K562 (cell line): Measurements from ENCODE around the gene FAM89B. TPM values are rescaled to one million over a fixed set of nuclear protein-coding genes. Genes with fewer than 3 reads are reported as not detected.

Experiments
- ATAC-seq: fragments of 200-7000 bp; cut with Tn5 transposase; 3 replicates; pipeline ENCODE4 v1.9.1; 2020; ENCODE audit warnings: moderate library complexity
- BruUV-seq: library from RNA; stranded (reverse); fragments of 400-500 nt; replicated peaks from 2 replicates; lab custom pipeline; 2021; lab: Mats Ljungman, UMichigan
- CTCF ChIA-PET: fragments of 300-600 bp; formaldehyde crosslinking; extraction: SDS; loops from one replicate; lab custom pipeline; 2021; ENCODE audit warnings: low intra/inter-chr PET ratio; lab: Yijun Ruan, JAX
- POLR2A ChIA-PET: fragments of 300-600, 350-650 bp; sonication (Branson Sonifier 250); formaldehyde crosslinking; extraction: SDS; loops from one replicate; lab custom pipeline; 2021; ENCODE audit warnings: antibody characterized with exemption, inconsistent platforms; lab: Yijun Ruan, JAX
- DNase-seq, 4 experiments: peaks; one replicate each; pipeline versions ENCODE4 v3.0.0 to v3.0.0-alpha.2; 2011 to 2018; ENCODE audit warnings: low spot score in 3 of 4, mixed read lengths in 3 of 4; ENCODE audit errors: extremely low read depth in 1 of 4
- FAIRE-seq: peaks from 2 replicates; lab custom pipeline; 2011; peaks lifted over from hg19 to GRCh38; lab: Jason Lieb, UNC
- H2AFZ ChIP-seq: 2 replicates; pipeline ENCODE4 v1.6.0; 2011; ENCODE audit warnings: low read depth, low read length, control low read depth, inconsistent platforms
- H3K27ac ChIP-seq: fragments of 200-600 bp; 3 replicates; pipeline ENCODE4 v1.8.0; 2011; ENCODE audit warnings: low read depth, mild to moderate bottlenecking, control low read depth, inconsistent platforms, low read length, moderate library complexity, mixed read lengths; ENCODE audit errors: extremely low read depth
- H3K27me3 ChIP-seq, 2 experiments: fragments of 300-600 bp in 1 of 2; 2 replicates in 1 of 2; 3 replicates in 1 of 2; pipeline versions ENCODE4 v1.6.0 to v1.8.0; 2011; ENCODE audit warnings: inconsistent platforms in 2 of 2, low read length in 2 of 2, mild to moderate bottlenecking in 1 of 2, mixed read lengths in 1 of 2, moderate library complexity in 1 of 2; ENCODE audit not compliant: control insufficient read depth in 2 of 2, insufficient read depth in 2 of 2
- H3K36me3 ChIP-seq: fragments of 300-600 bp; 3 replicates; pipeline ENCODE4 v1.8.0; 2011; ENCODE audit warnings: mild to moderate bottlenecking, low read length, inconsistent platforms; ENCODE audit not compliant: control insufficient read depth, insufficient read depth
- H3K4me1 ChIP-seq, 2 experiments: fragments of 200-600 bp in 1 of 2; replicated peaks in 1 of 2; 2 replicates in 1 of 2; 3 replicates in 1 of 2; pipeline versions ENCODE4 v1.5.1 to v1.8.0; 2011; ENCODE audit warnings: inconsistent platforms in 2 of 2, low read length in 2 of 2, mild to moderate bottlenecking in 1 of 2, mixed read lengths in 1 of 2, moderate library complexity in 1 of 2; ENCODE audit not compliant: control insufficient read depth in 2 of 2, insufficient read depth in 2 of 2
- H3K4me2 ChIP-seq: 2 replicates; pipeline ENCODE4 v1.6.1; 2011; ENCODE audit warnings: low read length, control low read depth, inconsistent platforms, mixed read lengths; ENCODE audit not compliant: insufficient read depth
- H3K4me3 ChIP-seq: fragments of 200-600 bp; sonication (generic), shearing (Covaris generic); 2 replicates; pipeline ENCODE4 v1.5.1; 2016; ENCODE audit warnings: control low read depth, inconsistent platforms
- H3K79me2 ChIP-seq: fragments of 200-600 bp; 3 replicates; pipeline ENCODE4 v1.8.0; 2011; ENCODE audit warnings: low read length, inconsistent platforms; ENCODE audit not compliant: control insufficient read depth, insufficient read depth
- H3K9ac ChIP-seq, 2 experiments: 2 replicates each; pipeline versions ENCODE4 v1.6.0 to v1.6.1; 2011; ENCODE audit warnings: low read depth in 2 of 2, low read length in 2 of 2, control low read depth in 1 of 2, inconsistent platforms in 1 of 2, mild to moderate bottlenecking in 1 of 2, mixed read lengths in 1 of 2; ENCODE audit not compliant: insufficient read depth in 1 of 2
- H3K9me1 ChIP-seq: one replicate; pipeline ENCODE4 v1.6.0; 2011; ENCODE audit warnings: inconsistent platforms, mild to moderate bottlenecking, low read length, moderate library complexity; ENCODE audit not compliant: control insufficient read depth, insufficient read depth
- H3K9me3 ChIP-seq: replicated peaks from 2 replicates; pipeline ENCODE4 v1.5.1; 2011; ENCODE audit warnings: low read depth, low read length, inconsistent platforms; ENCODE audit not compliant: control insufficient read depth, insufficient read depth
- H4K20me1 ChIP-seq: replicated peaks from 2 replicates; pipeline ENCODE4 v1.6.1; 2011; ENCODE audit warnings: low read length, inconsistent platforms, mixed read lengths; ENCODE audit not compliant: control insufficient read depth, insufficient read depth
- FIP1L1 ChIP-seq: fragments of 200-400 bp; formaldehyde crosslinking; IDR thresholded peaks from 2 replicates; pipeline ENCODE4 v1.6.1; 2018; ENCODE audit warnings: mild to moderate bottlenecking, low read depth, low read length; ENCODE audit not compliant: poor library complexity, severe bottlenecking
- MAFG ChIP-seq: fragments of 450-650 bp; conservative IDR thresholded peaks from 2 replicates; pipeline ENCODE4 v1.6.1; 2016; ENCODE audit warnings: missing genetic modification characterization, missing compliant biosample characterization
- POLR2A ChIP-seq: fragments of 450-650 bp; conservative IDR thresholded peaks from 2 replicates; pipeline ENCODE4 v1.6.1; 2016
- SP1 ChIP-seq: sonication (generic); formaldehyde crosslinking; IDR thresholded peaks from 2 replicates; pipeline ENCODE4 v1.8.1; 2022; ENCODE audit warnings: mild to moderate bottlenecking, missing genetic modification reagents
- WGBS: fragments of 100-300 bp; shearing (Covaris generic); methylation state at CpG from one replicate; pipeline ENCODE4 v1.1.6; 2016; ENCODE audit warnings: low coverage, mixed read lengths; ENCODE audit not compliant: insufficient coverage; ENCODE audit errors: missing lambda C conversion rate; 5-methylcytosine and 5-hydroxymethylcytosine counted together
- in situ Hi-C: fragments of 300-500 bp; cut with MboI; formaldehyde crosslinking; loops from 4 replicates; pipeline ENCODE4 v1.15.0; 2018; ENCODE audit warnings: inconsistent platforms, mixed read lengths
- intact Hi-C: fragments of 100-400 bp; cut with micrococcal nuclease; formaldehyde crosslinking; loops from 2 replicates; pipeline ENCODE4 v1.14.2; 2022
- polyA plus RNA-seq, 8 experiments: library from polyadenylated mRNA; depleted of rRNA in 4 of 8; stranded (reverse) in 5 of 8; unstranded in 3 of 8; fragments of >200 nt; fragmentation: Nextera tagmentation in 2 of 8; fragmentation: Illumina TruSeq in 1 of 8; extraction: Ambion mirVana in 2 of 8; extraction: Trizol in 1 of 8; gene quantifications; 2 replicates each; pipeline versions ENCODE4 v1.2.1 to v1.2.3, GENCODE V29; 2011 to 2014; ENCODE audit warnings: inconsistent platforms in 1 of 8, missing spikeins in 1 of 8
- total RNA-seq, 7 experiments: library from RNA; depleted of rRNA in 6 of 7; stranded (reverse); fragments of >200 nt in 6 of 7; fragmentation: Illumina TruSeq in 2 of 7; extraction: Trizol in 2 of 7; gene quantifications; 2 replicates each; pipeline versions ENCODE4 v1.2.1 to v1.2.3, GENCODE V29; 2011 to 2021; ENCODE audit warnings: low replicate concordance in 1 of 7
- TF ChIP-seq, protein P1 (sequence below): fragments of 200-400 bp; formaldehyde crosslinking; IDR thresholded peaks from 2 replicates; pipeline ENCODE4 v1.6.1; 2017; ENCODE audit warnings: mild to moderate bottlenecking, low read depth, low read length, moderate library complexity
- TF ChIP-seq, protein P2 (sequence below): sonication (generic); formaldehyde crosslinking; IDR thresholded peaks from 2 replicates; pipeline ENCODE4 v1.8.1; 2023; ENCODE audit warnings: mild to moderate bottlenecking, missing genetic modification reagents
- TF ChIP-seq, protein P3 (sequence below): sonication (generic); formaldehyde crosslinking; IDR thresholded peaks from 2 replicates; pipeline ENCODE4 v1.8.1; 2023; ENCODE audit warnings: mild to moderate bottlenecking, missing genetic modification reagents
- TF ChIP-seq, protein P4 (sequence below): IDR thresholded peaks from 2 replicates; pipeline ENCODE4 v1.6.1; 2011; ENCODE audit warnings: borderline replicate concordance, low read depth, mild to moderate bottlenecking, moderate library complexity, low read length; ENCODE audit not compliant: insufficient read depth, poor library complexity, severe bottlenecking

The FAM89B gene
- total and polyA plus RNA-seq, 9 of the 15 experiments (the other 6 are each of a cell fraction or from before 2014, with no cell fraction given) = 0.32 to 27.6 (median 11.9) TPM

DNA sequence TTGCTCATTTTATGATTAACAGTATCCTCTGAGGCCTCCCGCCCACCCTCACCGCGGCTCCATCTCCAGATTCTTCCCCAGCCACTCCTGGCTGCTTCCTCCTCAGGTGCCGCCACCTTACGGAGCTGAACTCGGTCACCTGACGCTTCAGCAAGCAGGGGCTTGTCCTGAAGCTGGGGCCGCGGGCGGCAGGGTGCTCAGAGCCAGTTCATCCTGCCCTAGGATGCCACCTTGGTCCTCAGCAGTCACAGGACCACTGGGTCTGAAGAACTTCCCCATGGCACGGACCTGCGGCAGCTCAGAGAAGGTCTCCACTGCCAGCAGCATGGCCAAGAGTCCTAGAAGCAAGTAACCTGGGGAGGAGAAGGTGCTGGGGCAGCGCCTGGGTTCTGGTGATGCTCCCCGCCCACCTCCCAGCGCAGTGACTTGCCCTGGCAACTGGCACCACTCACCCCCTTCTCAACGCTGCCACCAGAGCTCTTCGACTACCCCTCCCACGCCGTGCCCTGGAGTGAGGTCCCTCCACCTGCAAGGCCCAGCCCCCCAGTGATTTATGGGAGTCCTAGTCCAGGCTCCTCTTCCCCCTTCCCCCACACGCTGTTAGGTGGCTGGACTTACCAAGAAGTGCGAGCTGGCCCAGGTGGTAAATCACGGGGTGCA lies 20.6 kb downstream of the FAM89B start (continued):
- TF ChIP-seq, protein P1, sequence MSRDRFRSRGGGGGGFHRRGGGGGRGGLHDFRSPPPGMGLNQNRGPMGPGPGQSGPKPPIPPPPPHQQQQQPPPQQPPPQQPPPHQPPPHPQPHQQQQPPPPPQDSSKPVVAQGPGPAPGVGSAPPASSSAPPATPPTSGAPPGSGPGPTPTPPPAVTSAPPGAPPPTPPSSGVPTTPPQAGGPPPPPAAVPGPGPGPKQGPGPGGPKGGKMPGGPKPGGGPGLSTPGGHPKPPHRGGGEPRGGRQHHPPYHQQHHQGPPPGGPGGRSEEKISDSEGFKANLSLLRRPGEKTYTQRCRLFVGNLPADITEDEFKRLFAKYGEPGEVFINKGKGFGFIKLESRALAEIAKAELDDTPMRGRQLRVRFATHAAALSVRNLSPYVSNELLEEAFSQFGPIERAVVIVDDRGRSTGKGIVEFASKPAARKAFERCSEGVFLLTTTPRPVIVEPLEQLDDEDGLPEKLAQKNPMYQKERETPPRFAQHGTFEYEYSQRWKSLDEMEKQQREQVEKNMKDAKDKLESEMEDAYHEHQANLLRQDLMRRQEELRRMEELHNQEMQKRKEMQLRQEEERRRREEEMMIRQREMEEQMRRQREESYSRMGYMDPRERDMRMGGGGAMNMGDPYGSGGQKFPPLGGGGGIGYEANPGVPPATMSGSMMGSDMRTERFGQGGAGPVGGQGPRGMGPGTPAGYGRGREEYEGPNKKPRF = no peak
- no peak for TF ChIP-seq MAFG

DNA sequence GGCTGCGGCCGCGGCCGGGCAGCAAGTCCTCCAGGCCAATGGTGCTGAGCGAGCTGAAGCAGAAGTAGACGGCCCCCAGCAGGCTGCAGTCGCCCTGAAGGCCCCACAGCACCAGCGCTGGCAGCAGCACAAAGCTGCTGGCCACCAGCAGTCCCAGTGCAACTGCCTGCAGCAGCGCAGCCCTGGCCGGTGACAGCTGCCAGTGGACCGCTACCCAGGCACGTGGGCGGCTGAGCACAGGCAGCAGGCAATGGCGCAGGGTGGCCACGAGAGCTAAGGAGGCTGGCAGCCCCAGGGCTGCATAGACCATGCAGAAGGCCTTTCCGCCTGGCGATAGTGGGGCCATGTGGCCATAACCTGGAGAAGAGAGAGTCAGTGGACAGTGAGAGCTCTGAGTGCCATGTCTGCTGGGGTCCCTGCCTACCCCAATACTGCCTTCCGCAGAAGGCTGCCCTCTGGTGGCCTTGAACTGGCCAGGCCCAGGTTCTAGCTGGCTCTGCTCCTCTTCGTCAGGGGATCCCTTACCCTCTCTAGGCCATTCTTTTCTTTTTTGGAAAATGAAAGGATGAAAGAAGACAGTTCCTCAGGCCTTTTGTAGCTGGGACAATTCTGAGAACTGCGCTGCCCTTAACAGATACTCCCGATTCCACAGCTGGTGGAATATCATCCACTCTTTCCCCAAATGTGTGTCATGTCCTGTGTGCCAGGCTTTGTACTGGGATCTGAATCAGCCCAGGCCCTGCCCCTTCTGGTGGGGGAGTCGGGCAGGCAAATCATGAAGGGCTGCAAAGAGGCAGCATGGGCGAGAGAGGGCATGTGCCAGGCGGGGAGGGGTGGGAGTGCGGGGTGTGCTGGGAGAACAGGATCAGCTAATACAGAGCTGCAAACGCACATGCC lies 21.4 kb downstream of the FAM89B start:
- H3K9me3 ChIP-seq = no peaks in the 10 kb centered on the region
- peaks cover 8 to 59% of the 10 kb centered on the region in 2 experiments; a peak in 4 of 5 replicates for H3K4me1 ChIP-seq
- no peak overlapping the region for H3K9ac ChIP-seq
- BruUV-seq = no TSS peak
- no peaks in the 10 kb centered on the region for H3K79me2 ChIP-seq
- no peak overlapping the region for H3K4me3 ChIP-seq
- H3K36me3 ChIP-seq = peaks cover 47% of the 10 kb centered on the region; the same call in 2 of the 3 replicates
- ChIA-PET CTCF (interaction anchor here (0.5 kb wide), 1 partner anchor 226 kb away, joined by 3 read pairs; no protein-coding TSS in a partner anchor), POLR2A (interaction anchor here (0.6 to 3.4 kb wide), 17 partner anchors 9 to 211 kb away, joined by 3 to 17 read pairs (median 5); partner anchors contain the start of genes EHBP1L1, MALAT1, PCNX3 and SLC25A45)
- H3K4me2 ChIP-seq = no peak overlapping the region
- peak; percentile 80 for ATAC-seq
- in situ Hi-C loops (no loop called here), intact Hi-C loops (no loop called here)
- H3K27ac ChIP-seq = no peak overlapping the region
- peak; percentile 46 to 67 (median 56) for DNase-seq
- peak; percentile 91 for FAIRE-seq
- H3K27me3 ChIP-seq = no peaks in the 10 kb centered on the region
- H3K9me1 ChIP-seq = no peaks in the 10 kb centered on the region
- H4K20me1 ChIP-seq = no peaks in the 10 kb centered on the region
- H2AFZ ChIP-seq = no peak overlapping the region
- 77% methylated on average over 19 of the region's 26 CpGs for WGBS
- TF ChIP-seq, protein P2, sequence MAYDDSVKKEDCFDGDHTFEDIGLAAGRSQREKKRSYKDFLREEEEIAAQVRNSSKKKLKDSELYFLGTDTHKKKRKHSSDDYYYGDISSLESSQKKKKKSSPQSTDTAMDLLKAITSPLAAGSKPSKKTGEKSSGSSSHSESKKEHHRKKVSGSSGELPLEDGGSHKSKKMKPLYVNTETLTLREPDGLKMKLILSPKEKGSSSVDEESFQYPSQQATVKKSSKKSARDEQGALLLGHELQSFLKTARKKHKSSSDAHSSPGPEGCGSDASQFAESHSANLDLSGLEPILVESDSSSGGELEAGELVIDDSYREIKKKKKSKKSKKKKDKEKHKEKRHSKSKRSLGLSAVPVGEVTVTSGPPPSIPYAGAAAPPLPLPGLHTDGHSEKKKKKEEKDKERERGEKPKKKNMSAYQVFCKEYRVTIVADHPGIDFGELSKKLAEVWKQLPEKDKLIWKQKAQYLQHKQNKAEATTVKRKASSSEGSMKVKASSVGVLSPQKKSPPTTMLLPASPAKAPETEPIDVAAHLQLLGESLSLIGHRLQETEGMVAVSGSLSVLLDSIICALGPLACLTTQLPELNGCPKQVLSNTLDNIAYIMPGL = no peak
- TF ChIP-seq POLR2A (0 out of 2 replicates have a peak, but pooled peaks have one; percentile 32), FIP1L1 (no peak), SP1 (CRISPR knock-in tag) (no peak)
- TF ChIP-seq, protein P3, sequence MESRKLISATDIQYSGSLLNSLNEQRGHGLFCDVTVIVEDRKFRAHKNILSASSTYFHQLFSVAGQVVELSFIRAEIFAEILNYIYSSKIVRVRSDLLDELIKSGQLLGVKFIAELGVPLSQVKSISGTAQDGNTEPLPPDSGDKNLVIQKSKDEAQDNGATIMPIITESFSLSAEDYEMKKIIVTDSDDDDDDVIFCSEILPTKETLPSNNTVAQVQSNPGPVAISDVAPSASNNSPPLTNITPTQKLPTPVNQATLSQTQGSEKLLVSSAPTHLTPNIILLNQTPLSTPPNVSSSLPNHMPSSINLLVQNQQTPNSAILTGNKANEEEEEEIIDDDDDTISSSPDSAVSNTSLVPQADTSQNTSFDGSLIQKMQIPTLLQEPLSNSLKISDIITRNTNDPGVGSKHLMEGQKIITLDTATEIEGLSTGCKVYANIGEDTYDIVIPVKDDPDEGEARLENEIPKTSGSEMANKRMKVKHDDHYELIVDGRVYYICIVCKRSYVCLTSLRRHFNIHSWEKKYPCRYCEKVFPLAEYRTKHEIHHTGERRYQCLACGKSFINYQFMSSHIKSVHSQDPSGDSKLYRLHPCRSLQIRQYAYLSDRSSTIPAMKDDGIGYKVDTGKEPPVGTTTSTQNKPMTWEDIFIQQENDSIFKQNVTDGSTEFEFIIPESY = peak; percentile 83
- TF ChIP-seq, protein P4, sequence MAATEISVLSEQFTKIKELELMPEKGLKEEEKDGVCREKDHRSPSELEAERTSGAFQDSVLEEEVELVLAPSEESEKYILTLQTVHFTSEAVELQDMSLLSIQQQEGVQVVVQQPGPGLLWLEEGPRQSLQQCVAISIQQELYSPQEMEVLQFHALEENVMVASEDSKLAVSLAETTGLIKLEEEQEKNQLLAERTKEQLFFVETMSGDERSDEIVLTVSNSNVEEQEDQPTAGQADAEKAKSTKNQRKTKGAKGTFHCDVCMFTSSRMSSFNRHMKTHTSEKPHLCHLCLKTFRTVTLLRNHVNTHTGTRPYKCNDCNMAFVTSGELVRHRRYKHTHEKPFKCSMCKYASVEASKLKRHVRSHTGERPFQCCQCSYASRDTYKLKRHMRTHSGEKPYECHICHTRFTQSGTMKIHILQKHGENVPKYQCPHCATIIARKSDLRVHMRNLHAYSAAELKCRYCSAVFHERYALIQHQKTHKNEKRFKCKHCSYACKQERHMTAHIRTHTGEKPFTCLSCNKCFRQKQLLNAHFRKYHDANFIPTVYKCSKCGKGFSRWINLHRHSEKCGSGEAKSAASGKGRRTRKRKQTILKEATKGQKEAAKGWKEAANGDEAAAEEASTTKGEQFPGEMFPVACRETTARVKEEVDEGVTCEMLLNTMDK = peak; percentile 81
